MM.1S (cell line): ENCODE measurements around the gene MAEL.

Experiments
- CTCF ChIP-seq: fragments of 300-600 bp; sonication (generic); IDR thresholded peaks from 2 replicates; pipeline ENCODE4 v1.5.1; 2016; ENCODE audit warnings: antibody characterized with exemption, low read length, mixed read lengths
- EZH2 ChIP-seq: fragments of 300-600 bp; sonication (generic); optimal IDR thresholded peaks from 2 replicates; pipeline ENCODE3; 2017; ENCODE audit warnings: low read depth, mild to moderate bottlenecking, antibody characterized with exemption, low read length, mixed read lengths

DNA sequence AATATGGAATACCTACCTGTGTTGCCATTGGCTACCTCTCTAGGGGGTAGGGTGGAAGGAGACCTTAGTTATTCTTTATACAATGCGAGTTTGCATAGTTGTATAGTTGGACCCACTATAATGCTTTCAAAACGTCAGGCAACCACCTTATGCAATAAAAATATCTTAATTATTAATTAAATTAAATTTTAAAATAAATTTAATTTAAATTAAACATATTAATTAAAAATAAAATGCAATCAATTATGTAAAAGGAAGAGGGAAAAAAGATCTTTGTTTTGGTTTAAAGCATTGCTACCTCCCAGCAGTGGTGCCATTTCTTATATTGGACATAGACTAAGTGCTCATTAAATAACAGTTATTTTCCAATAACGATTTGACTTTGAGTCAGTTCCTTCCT lies 78.8 kb downstream of the MAEL start:
- TF ChIP-seq EZH2 (no peak), CTCF (no peak)
